Stimulated activated CD4-positive, alpha-beta T cell treated with anti-CD3 and anti-CD28 coated beads, Interleukin-1b, Interleukin-23, amount 100 ng/mL, for 24 hours (primary cell): Measurements from ENCODE around the gene ACADS.

Source experiments
- DNase-seq, 4 experiments: peaks; one replicate each; pipeline ENCODE4 v3.0.0-alpha.2; 2020; ENCODE audit warnings: low read depth in 4 of 4, low spot score in 1 of 4

ACADS gene, protein sequence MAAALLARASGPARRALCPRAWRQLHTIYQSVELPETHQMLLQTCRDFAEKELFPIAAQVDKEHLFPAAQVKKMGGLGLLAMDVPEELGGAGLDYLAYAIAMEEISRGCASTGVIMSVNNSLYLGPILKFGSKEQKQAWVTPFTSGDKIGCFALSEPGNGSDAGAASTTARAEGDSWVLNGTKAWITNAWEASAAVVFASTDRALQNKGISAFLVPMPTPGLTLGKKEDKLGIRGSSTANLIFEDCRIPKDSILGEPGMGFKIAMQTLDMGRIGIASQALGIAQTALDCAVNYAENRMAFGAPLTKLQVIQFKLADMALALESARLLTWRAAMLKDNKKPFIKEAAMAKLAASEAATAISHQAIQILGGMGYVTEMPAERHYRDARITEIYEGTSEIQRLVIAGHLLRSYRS

DNA sequence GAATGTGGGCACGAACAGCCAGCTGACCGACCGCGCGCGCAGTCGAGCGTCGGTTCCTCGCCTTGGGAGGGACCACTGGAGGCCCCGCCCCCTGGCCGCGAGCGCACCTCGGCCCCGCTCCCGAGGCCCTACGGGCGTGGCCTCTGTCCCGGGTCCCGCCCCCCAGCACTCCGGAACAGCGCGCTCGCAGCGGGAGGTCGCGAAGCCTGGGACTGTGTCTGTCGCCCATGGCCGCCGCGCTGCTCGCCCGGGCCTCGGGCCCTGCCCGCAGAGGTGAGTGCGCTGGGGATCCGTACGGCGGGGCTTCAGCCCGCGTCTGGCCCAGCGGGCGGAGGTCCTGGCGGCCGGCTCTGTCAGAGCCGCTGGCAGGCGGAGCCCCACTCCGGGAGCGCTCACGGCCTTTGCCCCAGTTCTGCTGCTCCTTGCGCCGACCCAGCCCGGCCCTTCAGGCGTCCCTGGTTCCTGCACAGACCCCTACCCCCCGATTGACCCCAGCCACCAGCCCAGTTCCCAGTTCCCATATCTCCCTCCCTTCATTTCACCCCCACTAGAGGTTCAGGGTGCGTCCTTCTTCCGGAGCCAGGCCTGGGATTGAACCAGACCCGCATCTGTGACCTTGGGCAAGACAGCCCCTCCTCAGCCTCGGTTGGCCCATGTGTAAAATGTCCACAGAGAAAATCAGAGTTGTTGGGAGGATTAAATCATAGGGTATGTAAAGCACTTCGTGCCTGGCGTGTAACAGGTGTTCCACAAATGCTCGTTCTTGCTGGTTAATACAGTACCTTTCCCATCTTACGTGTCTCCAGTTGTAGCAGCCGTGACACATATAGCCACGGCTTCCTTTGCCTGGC is at the start of gene ACADS:
TSS of gene ACADS (plus strand) at position 168 of the 851 bp plus-strand sequence. CDS start at position 228, 60 bp downstream.
- DNase-seq: peak; percentile 71 to 89 (median 82)

DNA sequence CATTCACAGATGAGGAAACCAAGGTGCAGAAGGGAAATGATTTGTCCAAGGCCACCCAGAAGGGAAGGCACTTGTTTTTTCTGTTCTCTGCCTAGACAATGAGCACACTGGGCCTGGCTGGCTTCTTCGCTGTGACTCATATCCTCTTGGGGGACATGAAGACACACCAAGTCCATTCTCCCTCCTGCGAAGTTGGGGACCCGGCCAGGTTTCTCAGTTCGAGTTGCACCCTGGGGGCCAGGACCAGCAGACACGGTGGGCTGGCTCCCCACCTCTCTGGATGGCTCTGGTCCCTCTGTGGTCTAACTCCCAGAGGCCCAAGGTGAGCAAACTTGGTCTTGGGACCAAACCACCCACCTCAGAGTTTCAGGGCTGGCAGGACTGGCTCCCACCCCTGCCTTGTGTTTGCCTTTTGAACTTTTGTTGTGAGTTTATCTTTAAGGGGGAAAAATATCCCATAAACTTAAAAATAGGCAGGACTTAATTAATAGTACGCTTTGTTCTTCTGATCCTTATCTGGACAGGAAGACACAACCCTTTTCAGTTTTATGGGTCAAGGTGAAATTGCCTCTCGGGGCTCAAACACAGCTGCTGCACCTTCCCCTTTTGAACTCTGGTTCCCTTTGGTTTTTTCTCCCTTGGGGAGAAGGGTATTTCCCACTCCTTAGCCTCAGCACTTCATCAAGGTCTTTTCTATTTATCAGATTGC is 47.7 kb upstream of the ACADS start:
- DNase-seq: no peak

DNA sequence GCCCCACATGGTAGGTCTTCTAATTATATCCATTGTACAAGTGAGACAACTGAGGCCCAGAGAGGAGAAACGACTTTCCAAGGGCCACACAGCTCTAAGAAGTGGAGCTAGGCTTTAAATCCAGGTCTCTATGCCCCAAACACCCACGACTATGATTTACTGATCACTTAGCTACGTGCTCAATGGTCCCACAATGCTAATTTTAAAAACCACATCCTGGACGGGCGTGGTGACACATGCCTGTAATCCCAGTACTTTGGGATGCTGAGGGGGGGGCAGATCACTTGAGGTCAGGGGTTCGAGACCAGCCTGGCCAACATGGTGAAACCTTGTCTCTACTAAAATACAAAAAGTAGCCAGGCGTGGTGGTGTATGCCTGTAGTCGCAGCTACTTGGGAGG is 47.1 kb upstream of the ACADS start:
- no peak for DNase-seq

DNA sequence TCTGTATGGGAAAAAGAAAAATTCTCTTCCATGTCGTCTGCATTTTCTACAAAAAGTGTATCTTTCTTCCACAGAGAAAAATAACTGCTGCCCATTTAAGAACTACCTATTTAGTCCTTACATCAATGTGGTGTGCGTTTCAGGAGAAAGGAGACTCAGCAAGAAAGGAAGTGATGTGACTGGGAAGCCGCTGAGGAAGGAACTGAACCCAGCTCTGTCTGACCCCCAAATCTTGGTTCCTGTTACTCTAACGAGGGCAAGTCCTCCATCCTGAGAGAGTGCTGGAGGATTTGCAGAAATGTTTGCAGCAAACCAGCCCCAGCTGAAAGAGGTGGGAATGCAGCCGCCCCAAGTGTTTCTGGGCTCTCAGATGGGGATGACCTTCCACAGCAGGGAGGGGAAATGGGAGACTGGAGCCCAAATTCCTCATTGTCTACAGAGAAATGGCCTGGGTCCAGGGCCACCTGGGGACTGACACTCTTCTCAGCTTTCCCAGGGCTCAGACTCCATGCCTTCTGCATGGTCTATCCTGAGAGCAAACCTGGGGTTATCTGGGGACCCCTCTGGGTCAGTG is 45.4 kb upstream of the ACADS start:
- no peak for DNase-seq

DNA sequence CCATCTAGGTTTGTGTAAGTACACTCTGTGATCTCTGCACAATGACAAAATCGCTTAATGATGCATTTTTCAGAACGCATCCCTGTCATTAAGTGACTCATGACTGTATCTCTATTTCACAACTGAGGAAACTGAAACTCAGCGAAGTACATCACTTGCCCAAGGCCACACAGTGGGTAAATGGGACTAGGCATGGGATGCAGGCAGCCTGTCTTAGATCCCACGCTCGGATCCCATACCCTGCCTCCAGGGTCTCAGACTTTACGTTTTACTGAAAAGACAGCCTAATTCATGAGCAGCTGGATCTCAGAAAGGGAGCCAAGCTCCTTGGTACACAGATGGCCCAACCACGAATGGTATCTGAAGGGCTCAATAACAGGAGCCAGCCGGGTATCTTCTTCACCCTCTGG is 41.1 kb upstream of the ACADS start:
- DNase-seq: no peak

DNA sequence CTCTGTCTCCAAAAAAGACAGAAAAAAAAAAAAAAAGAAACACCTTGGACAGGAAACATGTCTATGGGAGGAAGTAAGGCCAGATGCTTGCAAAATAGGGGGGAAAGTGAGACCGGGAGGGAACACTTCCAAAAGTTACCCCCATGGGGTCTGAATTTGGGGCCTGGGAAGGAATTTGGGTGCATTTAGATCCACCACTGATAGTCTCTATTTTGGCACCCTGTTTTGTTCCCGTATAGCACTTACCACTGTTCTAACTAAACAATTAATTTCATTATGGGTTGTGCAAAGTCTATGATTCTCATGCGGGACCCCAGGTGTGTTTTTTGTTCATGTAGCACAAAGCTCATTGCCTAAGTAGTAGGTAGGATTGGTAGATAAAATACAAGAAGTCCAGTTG is 40.1 kb upstream of the ACADS start:
- DNase-seq: no peak

DNA sequence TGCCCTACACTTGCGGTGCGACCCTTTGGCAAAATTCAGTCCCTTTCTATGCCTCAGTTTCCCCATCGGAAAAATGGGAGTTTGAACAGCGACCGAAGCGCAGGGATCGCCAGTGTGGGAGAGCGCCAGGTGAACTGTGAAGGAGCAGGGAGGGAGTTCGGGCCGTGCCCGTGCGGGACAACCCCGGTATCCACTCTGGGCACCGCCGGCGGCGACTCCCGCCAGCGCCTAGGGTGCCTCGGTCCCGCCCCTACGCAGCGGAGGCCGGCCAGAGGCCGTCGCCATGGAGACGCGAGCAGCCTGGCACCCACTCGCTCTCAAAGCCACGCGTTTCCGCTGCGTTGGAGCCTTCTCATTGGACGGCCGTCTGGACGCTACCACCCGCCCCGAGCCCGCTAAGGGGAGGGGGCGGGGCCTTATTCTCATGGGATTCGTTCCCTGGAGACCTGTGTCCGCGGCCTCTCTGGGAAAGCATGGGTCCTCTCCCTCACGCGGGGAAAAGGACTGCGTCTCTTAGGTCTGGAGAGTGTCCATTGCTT is 39.4 kb upstream of the ACADS start:
- DNase-seq: peak; percentile 89 to 98 (median 95)

DNA sequence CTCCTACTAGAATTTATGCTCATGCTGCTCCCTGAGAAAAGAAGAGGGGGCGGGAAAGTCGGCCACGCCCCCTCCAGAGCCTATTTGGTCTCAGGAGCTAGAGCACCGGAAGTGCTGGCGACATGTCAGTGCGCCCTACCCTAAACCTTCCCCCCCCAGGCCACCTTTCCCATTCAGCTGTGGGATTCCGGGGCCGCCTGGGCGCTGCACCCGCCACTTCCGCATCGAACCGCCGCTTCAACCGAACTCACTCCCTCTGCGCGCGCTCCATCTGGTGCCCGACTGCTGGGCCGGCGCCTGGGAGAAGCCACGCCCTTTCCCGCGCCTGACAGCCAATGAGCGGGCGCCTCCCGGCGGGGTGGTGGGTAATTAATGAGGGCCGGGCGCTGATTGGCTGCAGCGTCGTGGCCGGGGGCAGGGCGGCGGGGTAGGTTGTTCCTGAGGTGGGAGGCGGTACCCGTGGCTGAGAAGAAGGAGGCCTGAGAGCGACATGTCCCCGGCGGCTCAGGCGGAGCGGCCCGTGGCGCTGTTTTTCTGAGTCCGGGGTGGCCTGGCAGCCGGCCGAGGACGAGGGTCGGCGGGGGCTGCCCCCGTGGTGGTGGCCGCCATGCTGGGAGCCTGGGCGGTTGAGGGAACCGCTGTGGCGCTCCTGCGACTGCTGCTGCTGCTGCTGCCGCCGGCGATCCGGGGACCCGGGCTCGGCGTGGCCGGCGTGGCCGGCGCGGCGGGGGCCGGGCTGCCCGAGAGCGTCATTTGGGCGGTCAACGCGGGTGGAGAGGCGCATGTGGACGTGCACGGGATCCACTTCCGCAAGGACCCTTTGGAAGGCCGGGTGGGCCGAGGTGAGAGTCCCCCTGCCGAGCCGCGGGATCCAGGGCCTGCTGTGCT is 38.7 kb upstream of the ACADS start, which contains the start of gene MLEC:
TSS of gene MLEC (plus strand) at position 460 of the 888 bp plus-strand sequence. CDS start at position 608, 148 bp downstream.
- DNase-seq: peak; percentile 96 to 99 (median 98)

DNA sequence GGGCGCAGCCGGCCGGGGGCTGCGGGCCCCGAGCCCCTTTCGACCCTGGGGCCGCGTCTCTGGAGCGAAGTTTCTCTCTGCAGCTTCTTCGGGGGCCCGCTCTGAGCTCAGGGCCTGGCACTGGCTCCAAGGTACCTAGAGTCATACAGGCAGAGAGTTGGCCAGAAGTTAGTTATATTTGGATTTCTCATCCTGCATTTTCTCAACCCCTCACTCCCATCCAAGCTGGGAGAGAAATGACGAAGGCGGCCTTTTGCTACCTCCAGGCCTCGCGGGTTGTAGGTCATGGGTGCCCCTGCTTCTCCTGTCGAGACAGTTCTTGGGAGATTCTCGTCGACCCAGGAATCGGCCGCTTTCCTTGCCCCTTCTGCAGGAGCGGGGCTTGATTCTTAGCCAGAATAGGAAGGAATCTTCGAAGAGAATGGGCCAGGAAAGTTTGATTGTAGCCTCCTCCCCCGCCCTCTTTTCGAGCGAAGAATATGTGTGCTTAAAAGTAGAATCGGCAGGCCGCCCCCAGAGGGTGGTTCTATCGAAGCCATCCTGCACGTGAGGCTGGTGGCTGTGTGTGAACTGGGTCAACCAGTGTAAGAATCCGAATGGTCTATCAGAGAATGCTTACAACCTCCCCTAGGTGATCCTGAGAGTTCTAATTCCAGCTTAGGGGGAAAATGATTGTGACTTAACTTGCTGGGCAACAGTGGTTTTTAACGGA is 37.9 kb upstream of the ACADS start:
- DNase-seq: peak in 1 of 4 experiments; percentile 18

DNA sequence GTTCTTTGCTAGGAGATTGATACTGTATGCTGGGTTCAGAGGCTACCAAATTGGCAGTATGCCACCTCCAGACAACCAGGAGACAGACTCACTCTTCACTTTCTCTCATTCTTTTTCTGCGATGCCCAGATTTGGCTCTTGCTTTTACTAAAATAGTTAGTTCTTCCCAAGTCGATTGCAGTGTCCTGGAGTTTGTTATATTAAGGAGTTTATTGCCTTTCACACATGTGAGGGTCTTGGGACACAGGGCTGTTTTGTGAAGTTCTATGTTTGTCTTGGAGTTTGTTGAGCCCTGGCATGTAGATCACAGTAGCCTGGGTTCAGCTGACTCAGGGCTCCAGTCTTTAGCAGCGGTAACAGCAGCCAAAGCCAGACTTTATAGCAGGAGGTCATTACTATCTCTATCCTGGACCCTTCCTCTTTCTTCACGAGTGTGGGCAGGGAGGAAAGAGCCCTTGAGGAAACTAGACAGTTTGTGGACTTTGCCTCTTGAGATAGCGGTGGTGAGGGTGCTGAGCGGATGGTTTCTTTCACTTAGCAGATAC is 37.0 kb upstream of the ACADS start:
- no peak for DNase-seq

DNA sequence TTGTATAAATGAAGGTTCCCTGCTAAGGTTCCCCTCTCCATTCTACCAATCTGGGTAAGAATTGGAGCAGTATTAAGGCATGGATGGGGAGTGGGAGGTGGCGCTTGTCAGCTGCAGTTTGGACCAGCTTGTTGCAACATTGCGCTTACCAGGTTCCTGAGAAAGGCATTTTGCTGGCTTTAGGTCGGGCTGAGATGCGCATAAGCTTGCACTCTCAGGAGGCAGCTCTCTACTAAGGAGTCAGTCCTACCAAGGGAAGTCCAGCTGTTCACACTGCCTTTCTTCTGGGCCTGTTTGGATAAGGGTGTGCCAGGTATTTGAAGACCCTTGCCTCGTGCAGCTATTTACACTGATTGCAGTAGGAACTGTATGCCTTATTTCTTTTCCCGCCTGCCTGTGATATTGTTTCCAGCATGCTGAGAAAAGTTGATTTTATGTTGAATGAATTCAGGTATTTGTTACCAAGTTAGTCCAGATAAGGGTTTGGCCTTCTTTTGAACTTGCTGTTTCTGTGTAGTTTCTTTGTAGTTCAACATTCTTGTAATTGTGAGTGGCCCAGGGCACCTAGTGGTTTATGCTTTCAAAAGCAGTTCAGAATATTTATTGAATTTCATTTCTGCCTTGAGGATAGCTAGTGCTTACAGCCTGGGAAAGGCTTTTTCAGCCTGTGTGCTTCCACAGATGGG is 36.1 kb upstream of the ACADS start:
- DNase-seq: no peak

DNA sequence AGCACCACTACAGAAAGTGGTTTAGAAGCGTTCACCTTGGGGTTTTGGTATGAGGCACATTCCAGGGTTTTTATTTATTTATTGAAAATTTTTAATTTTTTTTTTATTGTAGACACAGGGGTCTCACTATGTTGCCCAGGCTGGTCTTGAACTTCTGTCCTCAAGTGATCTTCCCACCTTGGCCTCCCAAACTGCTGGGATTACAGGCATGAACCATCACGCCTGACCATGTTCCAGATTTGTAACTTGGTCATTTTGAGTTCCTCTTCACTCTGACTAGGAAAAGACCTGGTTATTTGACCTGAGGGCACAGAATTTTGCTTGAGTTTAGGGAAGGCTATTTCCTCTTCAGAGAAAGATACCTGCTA is 35.6 kb upstream of the ACADS start:
- no peak for DNase-seq

DNA sequence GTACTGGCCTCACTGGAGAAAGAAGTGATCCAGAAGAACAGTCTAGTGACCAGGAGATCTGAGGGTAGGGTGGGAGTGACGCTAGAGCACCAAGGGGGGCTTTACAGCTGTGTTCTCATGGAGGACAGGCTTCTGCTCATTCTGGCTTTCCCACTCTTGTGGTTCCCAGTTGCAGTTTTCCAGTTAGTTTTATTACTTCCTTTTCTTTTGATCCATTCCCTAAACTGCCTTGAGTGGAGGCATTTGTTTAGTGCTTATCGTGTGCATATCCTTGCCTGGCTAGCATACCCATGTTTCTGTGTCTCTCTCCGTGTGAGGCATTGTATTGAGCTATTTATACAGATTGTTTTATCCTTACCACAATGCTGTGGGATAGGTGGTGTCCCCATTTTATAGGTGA is 34.6 kb upstream of the ACADS start:
- no peak for DNase-seq

DNA sequence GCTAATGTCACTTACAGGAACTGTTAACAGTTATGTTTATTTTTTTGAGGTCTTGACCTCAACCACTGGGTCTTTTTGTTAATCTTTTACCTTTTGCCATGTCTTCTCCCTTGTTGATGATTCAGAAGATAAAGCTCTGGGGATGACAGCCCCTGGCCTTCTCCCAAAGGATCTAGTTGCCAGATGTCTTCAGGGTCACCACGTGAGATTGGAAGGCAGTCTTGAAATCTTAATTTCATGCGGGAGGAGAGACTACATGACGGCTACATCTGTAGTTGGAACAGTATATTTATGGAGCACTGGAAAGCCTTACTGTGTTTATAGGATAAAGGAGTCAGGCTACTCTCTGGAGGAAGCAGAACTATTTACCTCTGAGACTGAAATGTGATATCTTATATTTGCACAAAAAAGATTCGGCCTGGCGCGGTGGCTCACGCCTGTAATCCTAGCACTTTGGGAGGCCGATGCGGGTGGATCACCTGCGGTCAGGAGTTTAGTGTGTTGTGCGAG is 33.0 kb upstream of the ACADS start:
- DNase-seq: no peak

DNA sequence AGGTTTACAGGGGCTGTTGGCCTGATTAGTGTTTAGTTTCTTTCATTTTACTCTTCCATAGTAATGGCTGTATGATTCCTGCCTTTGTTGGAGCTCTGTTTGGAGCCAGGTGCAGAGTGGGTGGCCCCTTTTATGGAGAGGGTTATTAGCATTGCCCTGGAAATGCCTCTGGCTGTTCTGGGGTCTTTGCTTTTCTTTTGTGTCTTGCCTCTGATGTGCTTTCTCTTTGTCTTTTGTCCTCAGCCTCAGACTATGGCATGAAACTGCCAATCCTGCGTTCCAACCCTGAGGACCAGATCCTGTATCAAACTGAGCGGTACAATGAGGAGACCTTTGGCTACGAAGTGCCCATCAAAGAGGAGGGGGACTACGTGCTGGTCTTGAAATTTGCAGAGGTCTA is 31.8 kb upstream of the ACADS start:
- no peak for DNase-seq

DNA sequence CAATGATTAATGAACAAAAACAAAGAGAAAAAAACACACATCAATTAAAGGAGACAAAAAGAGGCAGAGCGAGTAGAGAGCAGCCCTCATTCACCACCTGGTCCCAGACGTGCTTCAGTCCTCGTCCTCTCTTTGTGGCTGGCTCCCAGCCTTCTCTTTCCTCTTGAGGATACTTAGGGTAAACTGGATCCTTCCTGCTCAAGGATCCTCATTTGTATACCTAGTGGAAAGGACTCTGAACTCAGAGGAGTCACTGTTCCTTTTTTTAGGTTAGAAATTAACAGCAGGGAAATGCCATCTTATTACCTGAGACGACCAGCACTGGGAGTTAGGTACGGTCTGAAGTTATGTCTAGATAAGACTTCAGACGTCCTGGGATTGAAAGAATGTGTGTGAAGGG is 29.0 kb upstream of the ACADS start:
- DNase-seq: no peak

DNA sequence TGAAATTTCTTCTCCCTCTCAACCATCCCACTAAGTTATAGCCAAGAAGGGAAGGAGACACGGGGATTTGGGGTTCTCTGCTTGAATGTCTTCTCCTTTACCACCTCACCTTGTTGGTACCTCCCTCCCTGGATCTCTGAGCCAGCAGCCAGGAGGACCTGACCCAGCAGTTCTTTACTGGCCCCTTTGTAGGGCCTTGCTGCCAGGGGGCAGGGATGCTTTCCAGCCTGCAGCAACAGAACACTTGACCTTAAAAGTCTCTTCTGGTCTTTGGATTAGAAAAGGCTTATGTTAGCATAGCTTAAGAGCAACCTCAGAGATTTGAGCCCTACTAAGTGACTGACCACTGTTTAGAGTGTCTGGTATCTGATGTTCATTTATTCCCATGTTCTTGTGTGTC is 28.3 kb upstream of the ACADS start:
- DNase-seq: no peak

DNA sequence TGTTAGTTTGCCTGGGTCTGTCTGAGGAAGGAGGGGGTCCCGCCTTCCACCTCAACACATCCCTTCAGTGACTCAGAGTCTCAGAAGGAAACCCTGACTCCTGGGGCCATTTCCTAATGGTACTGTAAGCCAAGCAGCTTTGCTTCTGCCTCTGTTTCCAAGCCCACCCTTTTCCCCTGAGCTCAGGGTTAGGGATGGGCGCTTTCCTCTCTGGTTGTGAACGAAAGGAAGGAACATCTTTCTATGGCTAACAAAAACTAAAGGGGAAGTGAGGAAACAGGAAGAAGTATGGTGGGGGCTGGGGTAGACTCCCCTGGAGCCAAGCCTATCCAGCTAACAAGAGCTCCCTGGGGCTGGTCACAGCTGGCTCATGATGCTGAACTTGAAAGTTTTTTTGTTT is 27.0 kb upstream of the ACADS start:
- DNase-seq: no peak
